ENCODE measurements around the gene PHTF2.

DNA sequence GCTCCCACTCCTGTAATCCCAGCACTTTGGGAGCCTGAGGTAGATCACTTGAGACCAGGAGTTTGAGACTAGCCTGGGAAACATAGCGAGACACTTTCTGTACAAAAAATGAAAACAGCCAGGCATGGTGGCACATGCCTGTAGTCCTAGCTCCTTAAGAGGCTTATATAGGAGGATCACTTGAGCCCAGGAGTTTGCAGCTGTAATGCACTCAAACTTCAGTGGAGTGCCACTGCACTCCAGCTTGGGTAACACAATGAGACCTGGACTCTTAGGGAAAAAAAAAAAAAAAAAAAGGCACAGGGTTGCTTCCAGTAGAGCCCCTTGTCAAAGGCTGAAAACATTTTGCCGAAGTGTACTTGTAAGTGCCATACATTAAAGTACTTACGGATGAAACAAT lies 195.3 kb downstream of the PHTF2 start:
- TF ChIP-seq CTCF (optimal IDR thresholded peaks at IDR 0.05 in 1 of 3, IDR thresholded peaks at IDR 0.05 in 1 of 3, conservative IDR thresholded peaks at IDR 0.05 in 1 of 3; ENCODE audit: extremely low read depth in 1 of 3, insufficient read depth in 2 of 3, low read length in 3 of 3) (no peak), EZH2 (IDR thresholded peaks at IDR 0.05; ENCODE audit: low read length) (no peak)
